GM19395 (cell line): ENCODE data around the gene NAPSA.
"Not testable (repeated sequence)": the region's sequence is repeated elsewhere in the genome, so short reads cannot be mapped to it uniquely, and the experiment has no call there.

ENCODE experiments used
- ATAC-seq: cut with Tn5 transposase; IDR thresholded peaks from one replicate; pipeline ENCODE4 v1.9.1; 2021; ENCODE audit warnings: mild to moderate bottlenecking, moderate library complexity; ENCODE audit not compliant: unreplicated experiment

The NAPSA gene

GRCh38 chr19:50332244-50333038 is 33.0 kb downstream of the NAPSA start:
- ATAC-seq, result no peak

GRCh38 chr19:50331994-50332243 is 33.5 kb downstream of the NAPSA start:
- no peak for ATAC-seq

GRCh38 chr19:50331221-50331993 is 34.0 kb downstream of the NAPSA start:
- ATAC-seq, result no peak

GRCh38 chr19:50330365-50331078 is 34.9 kb downstream of the NAPSA start:
- peak; percentile 23 for ATAC-seq

GRCh38 chr19:50329926-50330294 is 35.5 kb downstream of the NAPSA start:
- not testable (repeated sequence) for ATAC-seq

GRCh38 chr19:50329146-50329925 is 36.1 kb downstream of the NAPSA start, which contains the start of gene KCNC3:
Gene KCNC3 (minus strand): TSS chr19:50329377. CDS start chr19:50329082, 295 bp downstream.
- ATAC-seq, result peak; percentile 63

GRCh38 chr19:50328873-50329145 is 36.6 kb downstream of the NAPSA start:
- ATAC-seq, result no peak

- no peak for ATAC-seq
Observed at GRCh38 chr19:50328224-50328872, 37.1 kb downstream of the NAPSA start.

GRCh38 chr19:50327461-50328223 is 37.8 kb downstream of the NAPSA start:
- ATAC-seq, result no peak

GRCh38 chr19:50327013-50327412 is 38.4 kb downstream of the NAPSA start:
- no peak for ATAC-seq

- ATAC-seq, result no peak
Observed at GRCh38 chr19:50326101-50326664, 39.3 kb downstream of the NAPSA start.

GRCh38 chr19:50325310-50326100 is 39.9 kb downstream of the NAPSA start:
- no peak for ATAC-seq

- ATAC-seq, result no peak
Observed at GRCh38 chr19:50324331-50324730, 41.1 kb downstream of the NAPSA start.

GRCh38 chr19:50323782-50324133 is 41.7 kb downstream of the NAPSA start:
- no peak for ATAC-seq

GRCh38 chr19:50322931-50323781 is 42.3 kb downstream of the NAPSA start:
- no peak for ATAC-seq

- no peak for ATAC-seq
Observed at GRCh38 chr19:50322234-50322633, 43.2 kb downstream of the NAPSA start.

- no peak for ATAC-seq
Observed at GRCh38 chr19:50321831-50322230, 43.6 kb downstream of the NAPSA start.

- ATAC-seq, result no peak
Observed at GRCh38 chr19:50320596-50320995, 44.8 kb downstream of the NAPSA start.
